NCI-H2196 treated with DMSO at 0.1 percent for 48 hours (cell line): ENCODE measurements around the gene OPA1.

ENCODE experiments used
- DNase-seq: peaks from one replicate; lab custom pipeline; 2025; ENCODE audit not compliant: unreplicated experiment; lab: John Stamatoyannopoulos, UW

Gene OPA1

GRCh38 chr3:193732391-193732790, 139.4 kb downstream of the OPA1 start:
- no peak for DNase-seq

DNA sequence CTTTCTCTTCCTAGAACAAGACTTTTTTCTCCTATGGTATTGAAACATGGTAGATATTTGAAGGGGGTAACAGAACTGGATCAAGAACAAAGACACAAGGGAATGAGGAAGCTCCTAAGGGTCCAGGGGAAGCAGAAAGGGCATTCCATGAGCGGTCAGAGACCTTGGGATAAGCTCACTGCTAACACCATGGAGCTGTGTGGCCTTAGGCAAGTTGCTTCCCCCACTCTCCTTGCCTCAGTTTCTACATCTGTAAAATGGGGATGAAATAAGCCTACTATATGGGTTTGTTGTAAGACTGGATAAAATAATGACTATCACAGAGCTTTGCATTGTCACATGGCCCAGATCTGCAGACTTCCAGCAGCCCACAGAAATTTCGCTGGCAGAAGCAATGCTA, 139.8 kb downstream of the OPA1 start:
- no peak for DNase-seq

DNA sequence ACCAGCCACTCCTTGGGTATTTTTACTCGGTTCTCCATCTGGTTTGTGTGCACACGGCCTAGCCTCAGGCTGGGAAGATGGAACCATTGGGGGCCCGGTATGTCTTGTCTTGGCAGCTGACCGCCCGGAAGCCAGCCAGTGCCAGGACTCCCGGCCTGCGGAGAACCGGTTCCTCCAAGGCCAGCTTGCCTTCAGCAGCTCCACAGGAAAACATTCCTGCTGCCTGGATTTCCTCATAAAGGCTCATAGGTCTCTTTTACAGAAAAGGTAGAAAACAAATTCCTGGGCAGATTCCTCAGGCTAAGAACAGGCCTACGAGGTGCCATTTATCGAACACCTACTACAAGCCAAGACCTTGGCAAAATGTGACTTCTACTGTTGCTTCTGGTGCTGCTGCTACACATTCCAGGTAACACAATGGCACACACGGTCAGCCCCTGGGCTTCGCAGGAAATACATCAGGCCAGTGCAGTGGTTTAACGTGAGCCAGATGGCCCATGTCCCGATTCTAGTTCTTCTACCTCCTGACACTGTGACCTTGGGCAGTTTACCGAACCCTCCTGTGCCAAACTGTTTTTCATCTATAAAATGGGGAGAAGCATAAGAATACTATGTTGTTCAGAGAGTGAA, 141.8 kb downstream of the OPA1 start:
- no peak for DNase-seq

GRCh38 chr3:193735850-193736249, 142.8 kb downstream of the OPA1 start:
- DNase-seq = no peak

GRCh38 chr3:193736616-193737015, 143.6 kb downstream of the OPA1 start:
- DNase-seq = no peak

DNA sequence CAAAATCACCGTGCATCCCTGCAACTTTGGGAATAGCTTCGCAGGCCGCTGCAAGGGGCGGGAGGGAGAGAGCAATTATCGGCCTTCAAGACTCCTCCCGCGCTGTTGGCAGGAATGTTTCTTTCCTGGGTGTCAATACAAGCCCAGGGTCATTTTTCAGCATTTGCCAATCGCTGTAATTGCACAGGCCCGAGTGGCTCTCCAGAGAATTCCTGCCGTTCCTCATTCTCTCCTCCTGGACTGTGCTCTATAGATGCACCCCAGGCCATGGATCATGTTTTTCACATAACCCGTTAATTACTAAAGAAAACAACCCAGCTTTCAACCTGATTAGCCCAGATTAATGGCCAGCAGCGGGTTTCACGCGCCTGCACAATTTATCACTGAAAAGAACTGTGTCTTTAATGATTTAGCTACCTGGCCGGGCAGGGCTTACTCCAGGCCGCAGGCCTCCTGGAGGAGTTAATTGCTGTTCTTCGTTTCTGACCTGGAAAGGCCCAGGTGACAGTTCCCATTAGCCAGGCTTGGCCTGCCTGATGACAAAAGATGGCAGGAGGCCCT, 144.3 kb downstream of the OPA1 start:
- DNase-seq = no peak

GRCh38 chr3:193742628-193743027, 149.6 kb downstream of the OPA1 start:
- DNase-seq = peak; percentile 57

DNA sequence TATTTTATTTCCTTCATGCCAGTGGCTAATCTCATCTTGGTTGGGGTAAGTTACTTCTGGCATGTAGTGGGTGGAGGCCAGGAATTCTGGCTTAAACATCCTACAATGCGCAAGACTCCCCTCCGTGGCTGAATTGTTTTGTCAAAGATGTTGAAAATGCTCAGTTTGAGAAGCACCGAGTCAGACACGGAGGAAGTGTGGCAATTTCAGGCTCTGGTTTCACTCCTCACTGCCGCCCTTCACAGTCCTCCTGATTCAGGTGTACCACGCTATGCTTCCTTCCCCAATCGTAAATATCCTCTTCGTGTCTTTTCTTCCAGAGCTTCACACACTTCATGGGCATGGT, 150.7 kb downstream of the OPA1 start:
- no peak for DNase-seq

DNA sequence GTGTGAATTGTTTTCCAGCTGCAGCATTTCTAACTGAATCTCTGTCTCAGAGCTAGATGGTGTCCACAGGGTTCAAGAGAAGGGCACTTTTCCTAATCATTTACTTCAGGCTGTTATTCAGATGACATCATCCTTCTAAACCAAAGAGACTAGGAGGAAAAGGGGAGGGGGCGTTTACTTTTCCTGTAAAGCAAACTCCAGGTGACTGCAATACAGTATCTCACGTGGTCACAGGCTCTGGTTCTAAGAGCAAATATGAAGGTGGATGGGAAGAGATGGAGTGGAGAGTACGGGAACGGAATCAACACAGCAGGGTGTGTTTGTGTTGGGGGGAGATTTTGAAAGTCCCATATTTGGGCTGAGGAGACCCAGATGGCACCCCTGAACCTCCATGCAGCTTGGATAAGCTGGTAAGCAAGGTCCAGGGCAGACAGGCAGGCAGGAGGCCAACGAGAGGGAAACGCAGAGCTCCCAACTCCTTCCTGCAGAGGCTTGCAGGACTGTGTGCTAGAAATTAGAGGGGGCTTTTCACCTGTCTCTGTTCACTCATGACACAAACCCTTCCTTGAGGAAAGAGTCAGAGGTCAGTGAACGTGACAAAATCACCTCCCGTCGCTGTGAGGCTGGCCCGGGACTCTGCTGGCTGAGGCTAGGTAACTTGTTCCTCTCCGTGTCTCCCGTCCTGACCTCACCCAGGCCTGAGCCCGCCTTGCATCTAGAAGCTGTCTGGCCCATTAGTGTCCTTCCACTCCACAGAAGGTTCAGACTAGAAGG, 151.2 kb downstream of the OPA1 start:
- peak; percentile 100 for DNase-seq

DNA sequence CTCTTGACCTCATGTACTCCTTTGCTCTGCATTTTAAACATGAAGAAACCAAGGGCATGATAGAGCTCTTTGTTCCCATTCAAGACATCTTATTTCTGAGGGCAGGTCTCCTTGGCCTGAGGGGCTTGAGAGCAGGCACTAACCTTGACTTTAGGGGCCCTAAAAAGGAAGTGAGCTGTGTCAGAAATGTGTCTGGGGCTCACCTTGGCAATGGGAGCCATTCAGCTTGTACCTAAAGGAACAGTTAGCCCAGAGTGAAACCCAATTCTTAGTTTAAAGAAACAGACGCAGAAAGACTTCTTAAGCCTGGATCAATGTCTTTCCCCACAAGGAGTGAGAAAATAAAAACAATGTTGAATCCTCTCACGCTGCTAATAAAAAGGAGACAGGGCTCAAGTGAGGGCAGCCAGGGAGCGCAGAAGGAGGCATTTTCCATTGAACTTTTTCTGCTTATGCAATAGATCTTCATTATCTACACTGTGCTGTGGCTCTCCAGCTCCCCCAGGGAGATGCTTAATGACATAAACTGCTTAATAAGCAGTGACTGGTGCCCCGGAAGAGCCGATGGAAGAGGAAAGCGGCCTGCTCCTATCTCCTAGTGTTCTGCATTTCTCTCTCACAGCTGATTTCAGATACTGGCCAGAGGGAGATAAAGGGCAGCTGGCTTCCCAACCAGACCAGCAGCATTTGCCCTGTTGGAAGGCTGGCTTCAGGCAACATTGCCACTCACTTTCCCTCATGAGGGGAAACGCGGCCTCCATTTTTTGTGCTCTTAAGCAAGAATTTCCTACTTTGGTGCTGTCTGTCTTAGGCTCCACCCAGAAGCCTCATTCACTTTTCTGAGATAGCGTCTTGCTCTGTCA, 152.0 kb downstream of the OPA1 start:
- peak; percentile 70 for DNase-seq

DNA sequence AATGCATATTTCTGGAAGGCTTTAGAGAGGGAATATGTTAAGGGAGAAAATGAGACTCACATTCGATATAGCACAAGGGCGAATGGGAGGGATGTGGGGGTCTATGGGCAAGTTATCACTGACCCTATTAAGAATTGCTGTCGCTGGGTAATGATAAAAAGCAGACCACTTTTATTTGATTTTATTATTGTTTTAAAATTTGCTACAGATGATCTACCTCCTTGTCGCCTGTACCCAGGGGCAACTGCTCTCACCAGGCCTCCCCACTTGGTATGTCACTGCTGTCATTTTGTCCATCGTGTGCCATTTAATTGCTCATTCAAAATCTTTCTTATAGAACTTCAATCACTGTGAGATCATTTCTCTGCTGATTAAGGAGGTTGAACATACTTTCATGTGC, 153.8 kb downstream of the OPA1 start:
- no peak for DNase-seq
